GDM1 (cell line): Measurements from ENCODE around the gene TSSC4.

Experiments
- DNase-seq: peaks from one replicate; lab custom pipeline; 2025; lab: John Stamatoyannopoulos, UW

Gene TSSC4

GRCh38 chr11:2369320-2369719 lies 31.2 kb upstream of the TSSC4 start:
- no peak for DNase-seq

GRCh38 chr11:2369896-2370295 lies 30.7 kb upstream of the TSSC4 start:
- no peak for DNase-seq

GRCh38 chr11:2374456-2375201 lies 25.9 kb upstream of the TSSC4 start:
- no peak for DNase-seq

- DNase-seq = no peak
Measured at GRCh38 chr11:2375341-2375853, 25.2 kb upstream of the TSSC4 start.

- no peak for DNase-seq
Measured at GRCh38 chr11:2375964-2376551, 24.5 kb upstream of the TSSC4 start.

- DNase-seq = no peak
Measured at GRCh38 chr11:2376751-2377451, 23.6 kb upstream of the TSSC4 start, which contains the start of gene CD81. TSS of gene CD81 (plus strand) at chr11:2377310. CDS start at chr11:2377550, 240 bp downstream.

GRCh38 chr11:2377511-2378443 lies 22.8 kb upstream of the TSSC4 start:
- no peak for DNase-seq

- DNase-seq = no peak
Measured at GRCh38 chr11:2378527-2379210, 21.9 kb upstream of the TSSC4 start.

GRCh38 chr11:2379466-2380174 lies 20.9 kb upstream of the TSSC4 start:
- DNase-seq = no peak

- no peak for DNase-seq
Measured at GRCh38 chr11:2380396-2380795, 20.2 kb upstream of the TSSC4 start.

GRCh38 chr11:2380807-2381350 lies 19.7 kb upstream of the TSSC4 start:
- DNase-seq = no peak

- no peak for DNase-seq
Measured at GRCh38 chr11:2381494-2382128, 18.9 kb upstream of the TSSC4 start.

- no peak for DNase-seq
Measured at GRCh38 chr11:2382129-2382517, 18.4 kb upstream of the TSSC4 start.

GRCh38 chr11:2382936-2383851 lies 17.4 kb upstream of the TSSC4 start:
- DNase-seq = no peak

- no peak for DNase-seq
Measured at GRCh38 chr11:2383852-2384804, 16.4 kb upstream of the TSSC4 start.

- DNase-seq = no peak
Measured at GRCh38 chr11:2385156-2386151, 15.1 kb upstream of the TSSC4 start.
